HG03378 (cell line): ENCODE results near the gene SPECC1L.
A peak's percentile ranks its signal among the peaks of the same experiment; 100 is the strongest.

ENCODE experiments used
- ATAC-seq: cut with Tn5 transposase; IDR thresholded peaks from one replicate; pipeline ENCODE4 v1.9.1; 2021; ENCODE audit warnings: mild to moderate bottlenecking, moderate library complexity; ENCODE audit not compliant: unreplicated experiment

SPECC1L gene

GRCh38 chr22:24424001-24424900 is 153.6 kb downstream of the SPECC1L start:
- ATAC-seq = no peak

- no peak for ATAC-seq
Measured at GRCh38 chr22:24424901-24425775, 154.5 kb downstream of the SPECC1L start.

- no peak for ATAC-seq
Measured at GRCh38 chr22:24426436-24426835, 155.8 kb downstream of the SPECC1L start.

GRCh38 chr22:24426851-24427499 is 156.3 kb downstream of the SPECC1L start:
- no peak for ATAC-seq

- peak; percentile 46 for ATAC-seq
Measured at GRCh38 chr22:24427500-24428164, 157.0 kb downstream of the SPECC1L start, which contains the start of gene ADORA2A. Gene ADORA2A, plus strand, starts transcription at chr22:24427599. Its CDS starts 5,806 bp downstream, at chr22:24433405.

- no peak for ATAC-seq
Measured at GRCh38 chr22:24428751-24429410, 158.2 kb downstream of the SPECC1L start.

- ATAC-seq = no peak
Measured at GRCh38 chr22:24429411-24430365, 159.1 kb downstream of the SPECC1L start.

GRCh38 chr22:24430431-24431308 is 160.0 kb downstream of the SPECC1L start:
- ATAC-seq = no peak

GRCh38 chr22:24431309-24432034 is 160.8 kb downstream of the SPECC1L start:
- no peak for ATAC-seq

GRCh38 chr22:24432059-24432853 is 161.6 kb downstream of the SPECC1L start:
- no peak for ATAC-seq

GRCh38 chr22:24433001-24433827 is 162.6 kb downstream of the SPECC1L start:
- no peak for ATAC-seq

- ATAC-seq = peak; percentile 63
Measured at GRCh38 chr22:24433828-24434470, 163.3 kb downstream of the SPECC1L start.

- ATAC-seq = peak; percentile 47
Measured at GRCh38 chr22:24434471-24435322, 164.1 kb downstream of the SPECC1L start.

GRCh38 chr22:24435323-24435645 is 164.7 kb downstream of the SPECC1L start:
- ATAC-seq = no peak
